Measurements from ENCODE around the gene FAM162A.

DNA sequence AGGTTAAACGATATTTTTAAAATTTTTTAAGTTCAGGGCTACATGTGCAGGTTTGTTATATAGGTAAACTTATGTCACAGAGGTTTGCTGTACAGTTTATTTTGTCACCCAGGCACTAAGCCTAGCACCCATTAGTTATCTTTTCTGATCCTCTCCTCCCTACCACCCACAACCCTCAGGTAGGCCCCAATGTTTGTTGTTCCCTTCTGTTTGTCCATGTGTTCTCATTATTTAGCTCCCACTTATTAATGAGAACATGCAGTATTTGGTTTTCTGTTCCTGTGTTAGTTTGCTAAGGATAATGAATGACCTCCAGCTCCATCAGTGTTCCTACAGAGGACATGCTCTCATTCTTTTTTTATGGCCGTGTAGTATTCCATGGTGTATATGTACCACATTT is 14.9 kb downstream of the FAM162A start:
- TF ChIP-seq, protein P1, sequence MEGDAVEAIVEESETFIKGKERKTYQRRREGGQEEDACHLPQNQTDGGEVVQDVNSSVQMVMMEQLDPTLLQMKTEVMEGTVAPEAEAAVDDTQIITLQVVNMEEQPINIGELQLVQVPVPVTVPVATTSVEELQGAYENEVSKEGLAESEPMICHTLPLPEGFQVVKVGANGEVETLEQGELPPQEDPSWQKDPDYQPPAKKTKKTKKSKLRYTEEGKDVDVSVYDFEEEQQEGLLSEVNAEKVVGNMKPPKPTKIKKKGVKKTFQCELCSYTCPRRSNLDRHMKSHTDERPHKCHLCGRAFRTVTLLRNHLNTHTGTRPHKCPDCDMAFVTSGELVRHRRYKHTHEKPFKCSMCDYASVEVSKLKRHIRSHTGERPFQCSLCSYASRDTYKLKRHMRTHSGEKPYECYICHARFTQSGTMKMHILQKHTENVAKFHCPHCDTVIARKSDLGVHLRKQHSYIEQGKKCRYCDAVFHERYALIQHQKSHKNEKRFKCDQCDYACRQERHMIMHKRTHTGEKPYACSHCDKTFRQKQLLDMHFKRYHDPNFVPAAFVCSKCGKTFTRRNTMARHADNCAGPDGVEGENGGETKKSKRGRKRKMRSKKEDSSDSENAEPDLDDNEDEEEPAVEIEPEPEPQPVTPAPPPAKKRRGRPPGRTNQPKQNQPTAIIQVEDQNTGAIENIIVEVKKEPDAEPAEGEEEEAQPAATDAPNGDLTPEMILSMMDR (IDR thresholded peaks at IDR 0.05; ENCODE audit: low read depth, low read length, missing input control) = no peak
- TF ChIP-seq, protein P2, sequence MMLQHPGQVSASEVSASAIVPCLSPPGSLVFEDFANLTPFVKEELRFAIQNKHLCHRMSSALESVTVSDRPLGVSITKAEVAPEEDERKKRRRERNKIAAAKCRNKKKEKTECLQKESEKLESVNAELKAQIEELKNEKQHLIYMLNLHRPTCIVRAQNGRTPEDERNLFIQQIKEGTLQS (IDR thresholded peaks at IDR 0.05) = no peak
- TF ChIP-seq JUND (IDR thresholded peaks at IDR 0.05) (no peak), HNF4G (IDR thresholded peaks at IDR 0.05) (no peak), GABPA (IDR thresholded peaks at IDR 0.05 in 1 of 2, conservative IDR thresholded peaks at IDR 0.05 in 1 of 2) (no peak), RAD21 (IDR thresholded peaks at IDR 0.05) (no peak), HNF4A (conservative IDR thresholded peaks at IDR 0.05) (no peak), EGR1 (IDR thresholded peaks at IDR 0.05; ENCODE audit: low read depth in 2 of 2) (no peak), TAF1 (conservative IDR thresholded peaks at IDR 0.05) (no peak)
- TF ChIP-seq, protein P3, sequence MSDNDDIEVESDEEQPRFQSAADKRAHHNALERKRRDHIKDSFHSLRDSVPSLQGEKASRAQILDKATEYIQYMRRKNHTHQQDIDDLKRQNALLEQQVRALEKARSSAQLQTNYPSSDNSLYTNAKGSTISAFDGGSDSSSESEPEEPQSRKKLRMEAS (IDR thresholded peaks at IDR 0.05) = no peak

Data from liver (tissue), 3 donors.